Measurements from ENCODE around the gene PML. TPM values are rescaled to one million over a fixed set of nuclear protein-coding genes. Genes with fewer than 3 reads are reported as not detected.

The PML gene
- total RNA-seq, 1 donor from 2014 or later: 22.3 TPM

DNA sequence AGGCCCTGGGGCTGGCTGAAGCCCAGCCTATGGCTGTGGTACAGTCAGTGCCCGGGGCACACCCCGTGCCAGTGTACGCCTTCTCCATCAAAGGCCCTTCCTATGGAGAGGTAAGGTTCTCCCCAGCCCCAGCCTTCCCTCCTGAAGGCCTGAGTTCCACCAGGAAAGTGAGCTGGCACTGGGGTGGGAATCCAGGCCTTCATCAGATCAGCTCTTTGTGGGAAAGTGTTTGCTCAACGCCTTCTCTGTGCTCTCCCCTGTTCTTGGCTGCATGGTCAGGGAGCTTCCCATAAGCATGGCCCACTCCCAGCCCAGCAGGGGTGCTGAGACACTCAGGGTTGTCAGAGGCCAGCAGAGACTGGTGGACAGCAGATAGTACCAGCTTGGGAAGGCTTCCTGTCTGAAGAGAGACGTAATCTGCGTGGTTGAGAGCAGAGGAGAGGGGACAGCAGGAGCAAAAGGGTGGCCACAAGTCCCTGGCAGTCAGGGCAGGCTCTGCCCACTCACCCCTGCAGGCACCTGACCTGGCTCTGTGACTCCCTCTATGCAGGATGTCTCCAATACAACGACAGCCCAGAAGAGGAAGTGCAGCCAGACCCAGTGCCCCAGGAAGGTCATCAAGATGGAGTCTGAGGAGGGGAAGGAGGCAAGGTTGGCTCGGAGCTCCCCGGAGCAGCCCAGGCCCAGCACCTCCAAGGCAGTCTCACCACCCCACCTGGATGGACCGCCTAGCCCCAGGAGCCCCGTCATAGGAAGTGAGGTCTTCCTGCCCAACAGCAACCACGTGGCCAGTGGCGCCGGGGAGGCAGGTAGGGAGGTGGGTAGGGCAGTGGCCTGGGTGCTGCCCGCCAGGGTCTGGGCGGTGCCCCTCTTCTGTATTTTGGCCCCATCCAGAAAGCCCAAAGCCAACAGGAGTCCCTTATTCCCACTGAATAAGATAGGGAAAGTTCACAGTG lies 38.4 kb downstream of the PML start:
- DNase-seq (ENCODE audit: missing footprints) (no peak), ATAC-seq (peak; percentile 24)
- intact Hi-C loops (cut with DNase I): no loop called here

GRCh38 chr15:74034206-74034755 lies 39.8 kb downstream of the PML start:
- ATAC-seq: no peak
- intact Hi-C loops (cut with DNase I): no loop called here
- no peak for DNase-seq (ENCODE audit: missing footprints)

GRCh38 chr15:74035121-74036017 lies 40.9 kb downstream of the PML start:
- DNase-seq (ENCODE audit: missing footprints): no peak
- intact Hi-C loops (cut with DNase I): loop anchor here (2.0 kb wide), 1 partner anchor 63 kb away; no protein-coding TSS in a partner anchor
- ATAC-seq: no peak

DNA sequence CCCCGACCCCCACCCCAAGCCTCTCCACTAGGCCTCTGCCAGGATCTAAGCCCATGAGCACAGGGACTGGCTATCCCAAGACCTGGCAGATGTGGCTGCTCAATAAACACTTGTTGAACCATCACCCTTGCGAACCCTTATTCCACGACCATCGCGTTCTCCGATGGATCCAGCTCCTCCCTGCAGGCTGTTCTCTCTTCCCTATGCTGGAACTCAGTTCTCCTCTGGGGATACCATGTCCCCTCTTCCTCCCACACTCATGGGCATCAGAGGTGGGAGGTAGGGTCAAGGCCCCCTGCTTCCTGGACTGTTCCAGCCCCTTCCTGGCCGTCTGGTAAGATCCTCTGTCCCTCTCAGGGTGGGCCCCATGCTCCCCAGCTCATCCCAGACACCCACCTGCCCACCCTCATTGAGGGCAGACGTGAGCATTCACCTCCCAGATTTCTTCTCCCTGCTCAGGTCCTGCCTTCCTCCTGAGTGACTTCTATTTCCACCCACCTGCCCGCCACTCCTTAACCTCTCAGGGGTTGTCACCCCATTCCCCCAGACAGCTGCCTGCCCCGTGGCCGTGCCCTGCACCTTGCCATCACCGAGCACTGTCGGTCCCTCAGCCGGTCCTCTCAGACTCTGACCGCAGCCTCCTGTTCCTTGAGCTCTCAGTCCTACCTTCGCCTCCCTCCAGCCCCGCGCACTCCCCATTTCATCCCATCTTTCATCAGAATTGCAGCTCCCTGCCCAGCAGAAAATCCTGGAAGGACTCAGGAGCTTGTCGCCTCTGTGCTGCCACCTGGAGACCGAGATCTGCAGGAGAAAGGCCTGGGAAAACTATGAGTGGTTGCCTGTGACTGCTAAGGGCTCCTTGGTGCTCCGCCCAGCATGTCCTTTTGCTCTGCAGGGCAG lies 42.0 kb downstream of the PML start:
- intact Hi-C loops (cut with DNase I): loop anchor here (2.0 kb wide), 1 partner anchor 64 kb away; no protein-coding TSS in a partner anchor
- ATAC-seq: no peak
- DNase-seq (ENCODE audit: missing footprints): peak; percentile 73

GRCh38 chr15:74037171-74038117 lies 42.9 kb downstream of the PML start:
- ATAC-seq (no peak), DNase-seq (ENCODE audit: missing footprints) (no peak)
- intact Hi-C loops (cut with DNase I): loop anchor here (2.0 kb wide), 1 partner anchor 65 kb away; no protein-coding TSS in a partner anchor

- no peak for DNase-seq (ENCODE audit: missing footprints)
- intact Hi-C loops (cut with DNase I): no loop called here
- no peak for ATAC-seq
Observed at GRCh38 chr15:74038707-74039655, 44.5 kb downstream of the PML start.

DNA sequence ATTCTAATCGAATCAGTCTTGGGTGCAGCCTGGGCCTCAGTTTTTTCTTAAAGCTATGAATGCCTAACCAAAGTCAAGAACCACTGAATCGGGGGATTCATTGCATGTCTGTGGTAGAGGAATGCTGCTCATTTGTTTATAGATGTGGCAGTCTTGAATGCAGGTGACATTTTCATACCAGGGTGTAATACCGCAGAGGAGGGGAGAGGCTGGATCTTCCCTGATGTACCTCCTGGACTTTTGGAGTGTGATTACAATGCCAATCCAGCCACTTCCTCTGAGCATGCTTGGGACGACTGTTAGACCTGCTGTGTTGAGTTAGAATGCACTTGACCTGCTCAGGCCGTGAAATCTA lies 45.1 kb downstream of the PML start:
- intact Hi-C loops (cut with DNase I): no loop called here
- DNase-seq (ENCODE audit: missing footprints): no peak
- ATAC-seq: no peak

DNA sequence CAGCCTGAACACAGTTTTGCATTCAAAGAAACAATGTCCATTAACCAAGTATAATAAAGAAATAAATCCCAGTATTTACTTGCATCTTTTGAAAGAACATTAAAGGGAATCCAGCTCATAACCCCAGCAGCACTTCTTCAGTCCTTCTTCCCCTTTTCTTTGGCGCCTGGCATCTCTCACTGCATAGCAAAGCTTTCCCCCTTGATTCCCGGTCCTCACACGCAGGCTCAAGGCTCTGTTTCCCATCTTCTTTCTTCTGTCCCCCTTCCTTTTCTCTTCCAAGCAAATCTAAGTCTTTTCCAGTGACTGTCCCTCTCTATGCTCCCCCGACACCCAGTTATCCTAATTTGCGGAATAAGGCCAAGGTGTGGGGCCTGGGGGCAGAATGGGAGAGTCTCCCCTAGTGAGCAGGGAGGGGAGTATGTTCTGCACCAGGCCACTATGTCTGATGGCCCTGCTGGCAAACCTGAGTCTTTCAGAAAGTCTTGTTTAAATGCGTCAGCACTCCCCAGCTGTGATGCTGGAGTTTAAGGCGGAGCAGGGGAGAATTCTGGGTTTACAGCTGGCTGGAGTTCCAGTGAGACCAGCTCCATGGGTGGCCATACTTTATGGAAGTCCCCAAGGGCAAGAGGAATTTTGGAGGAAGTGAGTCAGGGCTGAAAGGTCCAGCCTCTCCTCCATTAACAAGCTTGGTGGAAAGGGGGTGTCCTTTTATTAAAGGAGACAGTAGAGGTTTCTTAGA lies 45.8 kb downstream of the PML start:
- peak; percentile 73 for ATAC-seq
- DNase-seq (ENCODE audit: missing footprints): peak; percentile 71
- intact Hi-C loops (cut with DNase I): no loop called here

DNA sequence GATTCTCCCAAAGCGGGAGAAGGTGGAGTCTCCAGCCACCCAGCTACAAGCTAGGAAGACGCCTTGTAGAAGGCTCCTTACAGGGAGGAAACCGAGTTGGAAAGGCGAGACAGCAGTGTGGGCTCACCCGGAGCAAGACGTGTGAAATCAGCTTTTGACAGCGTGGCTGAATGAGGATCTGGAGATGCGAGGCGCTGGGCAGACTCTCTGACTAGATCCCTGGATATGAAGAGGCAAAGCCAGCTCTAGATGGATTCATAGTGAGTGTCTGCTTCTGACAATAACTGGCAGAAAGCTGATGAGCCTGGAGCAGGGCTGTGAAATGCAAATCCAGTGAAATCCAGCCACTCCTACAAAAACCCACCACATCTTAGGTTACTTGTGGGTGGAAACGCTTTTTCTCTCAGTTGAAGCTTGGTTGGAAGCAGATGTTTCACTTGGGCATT lies 46.8 kb downstream of the PML start:
- ATAC-seq: no peak
- intact Hi-C loops (cut with DNase I): no loop called here
- DNase-seq (ENCODE audit: missing footprints): no peak

DNA sequence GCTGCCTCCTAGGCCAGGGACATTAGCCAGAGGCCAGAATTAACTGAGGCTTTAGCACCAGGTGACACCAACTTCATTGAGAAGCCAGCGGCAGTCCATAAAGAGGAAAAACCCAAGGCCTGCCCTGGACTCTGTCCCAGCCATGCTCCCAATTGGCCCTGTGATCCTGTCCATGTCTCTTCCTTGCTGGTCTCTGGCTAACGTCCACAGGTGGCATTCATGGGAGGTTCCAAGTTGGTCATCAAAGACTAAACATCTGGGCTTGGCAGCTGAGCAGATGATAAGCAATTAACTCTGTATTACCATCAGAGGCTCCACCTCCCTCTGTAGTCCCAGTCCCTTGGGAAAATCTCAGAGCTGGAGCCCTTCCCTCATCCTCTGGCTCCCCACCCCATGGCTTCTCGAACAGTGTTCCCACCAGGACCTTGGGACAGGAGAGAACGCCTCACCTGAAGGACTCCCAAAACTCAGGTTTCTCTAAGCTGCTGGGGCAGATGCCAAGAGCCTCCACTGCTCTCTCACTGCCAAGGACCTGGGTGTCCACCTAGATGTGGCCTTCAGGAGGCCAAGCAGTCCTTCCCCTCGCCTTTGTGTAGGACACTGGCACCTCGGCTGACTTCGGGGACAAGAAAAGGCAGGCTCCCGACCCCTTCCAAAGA lies 47.4 kb downstream of the PML start:
- ATAC-seq: no peak
- no peak for DNase-seq (ENCODE audit: missing footprints)
- intact Hi-C loops (cut with DNase I): no loop called here

DNA sequence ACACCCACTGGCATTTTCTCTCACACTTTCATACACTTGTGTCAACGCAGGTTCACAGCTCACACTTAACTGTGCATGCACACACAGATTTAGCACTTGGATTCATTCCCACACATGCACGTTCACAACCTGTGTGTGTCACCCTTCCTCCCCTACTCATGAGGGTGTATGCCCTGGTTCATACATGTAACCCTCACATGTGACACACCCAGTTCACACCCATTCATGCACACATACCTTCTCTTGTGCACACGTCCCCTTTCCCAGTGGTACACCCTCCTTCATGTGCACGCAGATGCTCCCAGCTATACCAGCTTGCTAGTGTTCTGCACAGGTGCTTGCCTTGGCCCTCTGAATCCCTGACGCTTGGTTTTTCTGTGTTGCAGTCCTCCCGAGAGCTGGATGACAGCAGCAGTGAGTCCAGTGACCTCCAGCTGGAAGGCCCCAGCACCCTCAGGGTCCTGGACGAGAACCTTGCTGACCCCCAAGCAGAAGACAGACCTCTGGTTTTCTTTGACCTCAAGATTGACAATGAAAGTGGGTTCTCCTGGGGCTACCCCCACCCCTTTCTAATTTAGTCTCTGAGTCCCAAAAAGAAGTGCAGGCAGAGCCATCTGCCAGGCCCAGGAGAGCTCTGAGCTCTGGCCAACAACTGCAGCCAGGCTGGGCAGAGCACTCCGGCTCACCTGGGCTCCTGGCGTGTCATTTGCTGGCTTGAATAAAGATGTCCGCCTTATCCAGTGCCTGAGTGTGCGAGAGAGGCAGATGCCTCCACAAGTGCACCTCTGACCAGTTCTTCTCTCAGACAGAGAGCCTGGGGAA lies 48.3 kb downstream of the PML start:
- ATAC-seq (no peak), DNase-seq (ENCODE audit: missing footprints) (no peak)
- intact Hi-C loops (cut with DNase I): no loop called here

DNA sequence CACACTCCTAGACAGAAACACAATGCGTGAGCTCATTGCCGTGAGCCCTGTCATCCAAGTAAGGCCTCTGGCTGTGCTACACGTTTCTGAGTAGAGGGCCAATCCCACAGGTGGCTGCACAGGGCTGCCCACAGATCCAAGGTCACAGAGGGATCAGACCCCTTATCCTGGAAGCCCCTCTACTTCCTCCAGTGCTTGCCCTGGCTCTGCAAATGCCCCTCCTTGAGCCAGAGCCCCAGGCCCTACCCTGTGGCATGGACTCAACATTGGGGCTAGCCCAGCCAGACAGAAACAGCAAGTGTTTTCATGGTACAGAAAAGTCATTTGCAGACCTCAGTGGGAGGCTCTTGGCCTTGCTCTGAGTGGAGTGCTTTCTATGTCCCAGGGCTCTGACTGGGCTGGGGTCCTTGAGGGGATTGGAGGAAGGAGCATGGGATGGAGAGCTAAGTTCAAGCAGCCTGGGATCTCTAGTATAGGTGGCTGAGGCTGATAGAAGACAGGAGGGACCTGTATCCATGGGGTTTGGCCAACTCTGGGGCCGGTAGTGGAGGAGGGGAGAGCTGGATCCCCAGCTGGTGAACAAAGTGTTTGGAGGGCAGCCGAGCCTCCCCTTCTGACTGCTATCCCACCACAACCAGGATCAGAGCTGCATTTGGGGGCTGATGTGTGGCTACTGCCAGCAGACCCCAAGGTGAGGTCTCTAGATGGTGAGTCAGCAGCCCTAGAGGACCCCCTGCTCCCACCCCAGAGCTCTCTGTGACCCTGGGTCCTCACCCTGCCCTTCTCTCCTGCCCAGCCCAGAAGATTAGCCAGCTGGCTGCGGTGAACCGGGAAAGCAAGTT lies 49.1 kb downstream of the PML start:
- ATAC-seq (no peak), DNase-seq (ENCODE audit: missing footprints) (no peak)
- intact Hi-C loops (cut with DNase I): no loop called here
